CD4-positive, alpha-beta memory T cell (primary cell): ENCODE results near the gene C9orf153. TPM values are rescaled to one million over a fixed set of nuclear protein-coding genes. Genes with fewer than 3 reads are reported as not detected.

ENCODE experiments used
- CTCF ChIA-PET: fragments of 350-600 bp; sonication (Branson Sonifier 250); formaldehyde crosslinking; loops from one replicate; lab custom pipeline; 2021; ENCODE audit warnings: inconsistent platforms; ENCODE audit not compliant: partially characterized antibody; lab: Charles Lee
- POLR2A ChIA-PET: fragments of 350-600 bp; sonication (Branson Sonifier 250); formaldehyde crosslinking; loops from one replicate; lab custom pipeline; 2021; ENCODE audit not compliant: partially characterized antibody; lab: Charles Lee
- DNase-seq, 5 donors: peaks; one replicate each; pipeline versions ENCODE4 v3.0.0 to v3.0.0-alpha.2; 2020 to 2022; ENCODE audit warnings: mixed read lengths in 1 of 5
- H3K27ac ChIP-seq: one replicate; pipeline ENCODE4 v1.7.0; 2013; ENCODE audit warnings: low read depth, low read length
- H3K27me3 ChIP-seq: 2 replicates; pipeline ENCODE4 v1.7.0; 2013; ENCODE audit warnings: mild to moderate bottlenecking, low read length, moderate library complexity; ENCODE audit not compliant: insufficient read depth
- H3K36me3 ChIP-seq: 2 replicates; pipeline ENCODE4 v1.7.0; 2013; ENCODE audit warnings: mild to moderate bottlenecking, low read length, moderate library complexity; ENCODE audit not compliant: insufficient read depth
- H3K4me1 ChIP-seq: 2 replicates; pipeline ENCODE4 v1.7.0; 2013; ENCODE audit warnings: mild to moderate bottlenecking, low read length, moderate library complexity; ENCODE audit not compliant: insufficient read depth
- H3K4me3 ChIP-seq, 2 donors: one replicate each; pipeline ENCODE4 v1.7.0; 2013; ENCODE audit warnings: low read length in 2 of 2, mild to moderate bottlenecking in 1 of 2
- H3K9me3 ChIP-seq, 2 donors: one replicate each; pipeline ENCODE4 v1.7.0; 2013; ENCODE audit warnings: low read length in 2 of 2, control low read depth in 1 of 2; ENCODE audit not compliant: control insufficient read depth in 1 of 2
- H3K27ac Mint-ChIP-seq, 7 donors: one replicate each; pipeline ENCODE4 v1.8.0; 2020 to 2021; ENCODE audit warnings: mixed read lengths in 7 of 7, mild to moderate bottlenecking in 6 of 7, inconsistent platforms in 3 of 7, moderate library complexity in 3 of 7
- H3K27me3 Mint-ChIP-seq, 2 donors: one replicate each; pipeline ENCODE4 v1.8.0; 2020 to 2021; ENCODE audit warnings: mixed read lengths in 2 of 2
- H3K36me3 Mint-ChIP-seq, 2 donors: one replicate each; pipeline ENCODE4 v1.8.0; 2020 to 2021; ENCODE audit warnings: mixed read lengths in 2 of 2, inconsistent platforms in 1 of 2, mild to moderate bottlenecking in 1 of 2
- H3K4me1 Mint-ChIP-seq, 4 donors: one replicate each; pipeline ENCODE4 v1.8.0; 2020 to 2021; ENCODE audit warnings: mixed read lengths in 4 of 4, mild to moderate bottlenecking in 1 of 4
- H3K4me3 Mint-ChIP-seq, 8 donors: one replicate each; pipeline ENCODE4 v1.8.0; 2020 to 2021; ENCODE audit warnings: mixed read lengths in 8 of 8, mild to moderate bottlenecking in 7 of 8, moderate library complexity in 6 of 8, inconsistent platforms in 3 of 8
- H3K9me3 Mint-ChIP-seq, 8 donors: one replicate each; pipeline ENCODE4 v1.8.0; 2020 to 2021; ENCODE audit warnings: mixed read lengths in 8 of 8, mild to moderate bottlenecking in 5 of 8, inconsistent platforms in 3 of 8, moderate library complexity in 1 of 8
- intact Hi-C: fragments of 100-400 bp; cut with micrococcal nuclease; formaldehyde crosslinking; loops from one replicate; pipeline ENCODE4 v1.15.1; 2023
- polyA plus RNA-seq, 2 donors: library from polyadenylated mRNA; unstranded; fragments of 300-500 nt; fragmentation: Illumina TruSeq; gene quantifications; one replicate each; pipeline ENCODE4 v1.2.3, GENCODE V29; 2021
- total RNA-seq, 2 experiments: library from RNA; stranded (reverse); gene quantifications; one replicate each; pipeline ENCODE4 v1.2.3, GENCODE V29; 2021

The C9orf153 gene
- total and polyA plus RNA-seq, 4 experiments from 2014 or later: 0.55 to 0.87 TPM; not detected in 2

GRCh38 chr9:86230858-86231257 lies 28.6 kb downstream of the C9orf153 start:
- Mint-ChIP-seq H3K27me3 (peaks cover 0 to 10% of the 10 kb centered on the region in 2 donors), H3K4me1 (no peaks in the 10 kb centered on the region), H3K27ac (no peak overlapping the region), H3K4me3 (no peak overlapping the region), H3K9me3 (no peaks in the 10 kb centered on the region), H3K36me3 (no peaks in the 10 kb centered on the region)
- no peak overlapping the region for H3K27ac ChIP-seq
- POLR2A ChIA-PET: no interaction called here
- H3K9me3 ChIP-seq: no peaks in the 10 kb centered on the region
- CTCF ChIA-PET: no interaction called here
- no peaks in the 10 kb centered on the region for H3K36me3 ChIP-seq
- no peak for DNase-seq
- intact Hi-C loops: no loop called here
- no peak overlapping the region for H3K4me3 ChIP-seq
- H3K27me3 ChIP-seq: no peaks in the 10 kb centered on the region
- no peaks in the 10 kb centered on the region for H3K4me1 ChIP-seq

- POLR2A ChIA-PET: no interaction called here
- Mint-ChIP-seq H3K9me3 (no peaks in the 10 kb centered on the region), H3K36me3 (no peaks in the 10 kb centered on the region), H3K4me3 (no peak overlapping the region), H3K27me3 (peaks cover 3 to 8% of the 10 kb centered on the region in 2 donors), H3K4me1 (no peaks in the 10 kb centered on the region), H3K27ac (no peak overlapping the region)
- H3K4me1 ChIP-seq: no peaks in the 10 kb centered on the region
- H3K4me3 ChIP-seq: no peak overlapping the region
- no peak for DNase-seq
- no peak overlapping the region for H3K27ac ChIP-seq
- no peaks in the 10 kb centered on the region for H3K9me3 ChIP-seq
- no peaks in the 10 kb centered on the region for H3K27me3 ChIP-seq
- H3K36me3 ChIP-seq: no peaks in the 10 kb centered on the region
- intact Hi-C loops: no loop called here
- CTCF ChIA-PET: no interaction called here
Measured at GRCh38 chr9:86222667-86223066, 36.8 kb downstream of the C9orf153 start.

GRCh38 chr9:86219606-86220005 lies 39.9 kb downstream of the C9orf153 start:
- Histone ChIP-seq H3K9me3 (no peaks in the 10 kb centered on the region), H3K27ac (no peak overlapping the region), H3K4me3 (no peak overlapping the region), H3K27me3 (no peaks in the 10 kb centered on the region), H3K4me1 (no peaks in the 10 kb centered on the region), H3K36me3 (no peaks in the 10 kb centered on the region)
- Mint-ChIP-seq H3K4me1 (no peaks in the 10 kb centered on the region), H3K4me3 (no peak overlapping the region), H3K27ac (no peak overlapping the region), H3K9me3 (no peaks in the 10 kb centered on the region), H3K36me3 (no peaks in the 10 kb centered on the region), H3K27me3 (peaks cover 3 to 8% of the 10 kb centered on the region in 2 donors)
- ChIA-PET POLR2A (no interaction called here), CTCF (interaction anchor here (1.9 kb wide), 1 partner anchor 17 kb away, joined by 5 read pairs; no protein-coding TSS in a partner anchor)
- intact Hi-C loops: no loop called here
- no peak for DNase-seq

- Histone ChIP-seq H3K4me3 (no peak overlapping the region), H3K9me3 (no peaks in the 10 kb centered on the region), H3K36me3 (no peaks in the 10 kb centered on the region), H3K27me3 (no peaks in the 10 kb centered on the region), H3K4me1 (no peaks in the 10 kb centered on the region), H3K27ac (no peak overlapping the region)
- no peak overlapping the region for H3K27ac Mint-ChIP-seq
- H3K4me3 Mint-ChIP-seq: no peak overlapping the region
- H3K36me3 Mint-ChIP-seq: no peaks in the 10 kb centered on the region
- DNase-seq: no peak
- ChIA-PET CTCF (interaction anchor here (1.8 kb wide), 1 partner anchor 15 kb away, joined by 5 read pairs; no protein-coding TSS in a partner anchor), POLR2A (no interaction called here)
- no peaks in the 10 kb centered on the region for H3K9me3 Mint-ChIP-seq
- H3K27me3 Mint-ChIP-seq: peaks cover 2 to 3% of the 10 kb centered on the region in 2 donors
- no peaks in the 10 kb centered on the region for H3K4me1 Mint-ChIP-seq
- intact Hi-C loops: no loop called here
Measured at GRCh38 chr9:86217076-86217755, 42.2 kb downstream of the C9orf153 start.

GRCh38 chr9:86207193-86207592 lies 52.3 kb downstream of the C9orf153 start:
- Histone ChIP-seq H3K27me3 (no peaks in the 10 kb centered on the region), H3K4me3 (no peak overlapping the region), H3K36me3 (no peaks in the 10 kb centered on the region), H3K27ac (no peak overlapping the region), H3K9me3 (no peaks in the 10 kb centered on the region), H3K4me1 (no peaks in the 10 kb centered on the region)
- Mint-ChIP-seq H3K27me3 (peaks cover 0 to under 1% of the 10 kb centered on the region in 2 donors), H3K36me3 (no peaks in the 10 kb centered on the region), H3K27ac (no peak overlapping the region), H3K9me3 (no peaks in the 10 kb centered on the region), H3K4me1 (peaks cover 0 to under 1% (median 0%) of the 10 kb centered on the region in 4 donors), H3K4me3 (no peak overlapping the region)
- intact Hi-C loops: no loop called here
- POLR2A ChIA-PET: no interaction called here
- DNase-seq: no peak
- CTCF ChIA-PET: no interaction called here

- peak in 4 of 5 donors; percentile 14 to 33 (median 24) for DNase-seq
Measured at GRCh38 chr9:86202338-86202882, 57.0 kb downstream of the C9orf153 start.

More at GRCh38 chr9:86202338-86202882, 57.0 kb downstream of the C9orf153 start:
- CTCF ChIA-PET: interaction anchor here (0.5 to 2.6 kb wide), 16 partner anchors 9 to 1123 kb away, joined by 3 to 17 read pairs (median 3); partner anchors contain the start of gene GAS1
- Mint-ChIP-seq H3K36me3 (no peaks in the 10 kb centered on the region), H3K4me3 (no peak overlapping the region), H3K27ac (peak overlapping the region in 1 of 7 donors; percentile 17), H3K27me3 (peaks cover 0 to 4% of the 10 kb centered on the region in 2 donors), H3K9me3 (no peaks in the 10 kb centered on the region), H3K4me1 (peaks cover 0 to 5% (median under 1%) of the 10 kb centered on the region in 4 donors)
- POLR2A ChIA-PET: interaction anchor here (0.7 kb wide), 1 partner anchor 27 kb away, joined by 3 read pairs; no protein-coding TSS in a partner anchor
- no peak overlapping the region for H3K4me3 ChIP-seq
- no peaks in the 10 kb centered on the region for H3K9me3 ChIP-seq
- H3K36me3 ChIP-seq: no peaks in the 10 kb centered on the region
- intact Hi-C loops: no loop called here
- no peaks in the 10 kb centered on the region for H3K4me1 ChIP-seq
- H3K27me3 ChIP-seq: no peaks in the 10 kb centered on the region
- H3K27ac ChIP-seq: no peak overlapping the region
